Gastroesophageal sphincter (tissue), 4 donors: ENCODE measurements around the gene CRKL. TPM values are rescaled to one million over a fixed set of nuclear protein-coding genes. Genes with fewer than 3 reads are reported as not detected.
A peak's percentile ranks its signal among the peaks of the same experiment; 100 is the strongest.

Source experiments
- ATAC-seq: fragments of 150-250 bp; one replicate; pipeline ENCODE4 v1.9.1; 2016; ENCODE audit warnings: mild to moderate bottlenecking, moderate library complexity
- H3K27ac ChIP-seq, 4 donors: fragments of 200-600 bp; sonication (generic) in 3 of 4; 1 replicate in 3 of 4; 2 replicates in 1 of 4; pipeline ENCODE4 v1.5.1; 2016 to 2019
- H3K27me3 ChIP-seq: fragments of 200-600 bp; sonication (generic); one replicate; pipeline ENCODE4 v1.5.1; 2019
- H3K36me3 ChIP-seq, 2 donors: fragments of 200-600 bp; sonication (generic); one replicate each; pipeline ENCODE4 v1.5.1; 2019; ENCODE audit warnings: control low read depth in 1 of 2
- H3K4me1 ChIP-seq, 3 donors: fragments of 200-600 bp; sonication (generic); 1 replicate in 2 of 3; 2 replicates in 1 of 3; pipeline ENCODE4 v1.5.1; 2016 to 2019; ENCODE audit warnings: control low read depth in 2 of 3
- H3K4me3 ChIP-seq, 2 donors: fragments of 200-600 bp; sonication (generic); one replicate each; pipeline ENCODE4 v1.5.1; 2019; ENCODE audit warnings: mild to moderate bottlenecking in 1 of 2, moderate library complexity in 1 of 2
- H3K9me3 ChIP-seq, 3 donors: fragments of 200-600 bp; sonication (generic); one replicate each; pipeline ENCODE4 v1.5.1; 2017 to 2019; ENCODE audit warnings: control low read depth in 2 of 3
- EP300 ChIP-seq: sonication (generic); formaldehyde crosslinking; IDR thresholded peaks from one replicate; pipeline ENCODE4 v1.6.1; 2017; ENCODE audit warnings: antibody characterized with exemption, mild to moderate bottlenecking
- POLR2A ChIP-seq, 2 donors: fragments of 450-650 bp; IDR thresholded peaks; one replicate each; pipeline ENCODE4 v1.6.1; 2017; ENCODE audit warnings: antibody characterized with exemption in 2 of 2, mild to moderate bottlenecking in 2 of 2, moderate library complexity in 1 of 2
- POLR2AphosphoS5 ChIP-seq: sonication (generic); formaldehyde crosslinking; IDR thresholded peaks from one replicate; pipeline ENCODE4 v1.6.1; 2017; ENCODE audit warnings: antibody characterized with exemption
- WGBS, 2 donors: methylation state at CpG; one replicate each; pipeline ENCODE4 v1.1.5; 2018; ENCODE audit warnings: low coverage in 1 of 2; 5-methylcytosine and 5-hydroxymethylcytosine counted together
- total RNA-seq, 4 donors: library from RNA; depleted of rRNA; stranded (reverse); fragments of >200 nt; gene quantifications; one replicate each; pipeline ENCODE4 v1.1.0, GENCODE V29; 2016
- TF ChIP-seq, protein P1 (sequence below), 4 experiments: fragments of 200-600 bp in 2 of 4; fragments of 450-650 bp in 2 of 4; sonication (generic) in 1 of 4; IDR thresholded peaks; one replicate each; pipeline ENCODE4 v1.5.1; 2017 to 2019; ENCODE audit warnings: antibody characterized with exemption in 4 of 4, mild to moderate bottlenecking in 2 of 4, moderate library complexity in 2 of 4

CRKL gene
- total RNA-seq, 4 donors from 2014 or later, result 42.5 to 55.8 (median 46.0) TPM

DNA sequence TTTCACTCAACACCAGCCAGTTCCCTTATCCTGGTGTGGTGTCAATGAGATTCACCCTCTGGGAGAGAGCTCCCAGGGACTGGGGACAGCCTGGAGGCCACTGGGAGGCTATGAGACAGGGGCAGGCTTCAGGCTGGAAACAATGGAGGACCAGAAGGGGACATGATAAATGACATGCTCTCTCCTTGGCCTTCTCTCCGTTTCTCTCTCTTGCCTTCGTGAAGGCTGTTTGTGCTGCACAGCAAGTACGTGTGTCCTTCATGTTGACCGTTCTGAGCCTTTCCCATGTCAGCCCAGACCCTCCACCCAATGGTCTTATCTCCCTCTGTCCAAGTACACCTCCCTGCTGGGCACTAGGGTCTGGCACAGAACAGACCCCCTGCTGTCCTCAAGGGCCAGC lies 63.3 kb downstream of the CRKL start:
- Histone ChIP-seq H3K4me1 (peaks cover 3 to 49% (median 32%) of the 10 kb centered on the region in 3 donors), H3K27ac (peak overlapping the region in 3 of 4 donors; percentile 27 to 95 (median 94)), H3K4me3 (no peak overlapping the region), H3K27me3 (no peaks in the 10 kb centered on the region), H3K36me3 (peaks cover 0 to 19% of the 10 kb centered on the region in 2 donors), H3K9me3 (peaks cover 0 to 9% (median 0%) of the 10 kb centered on the region in 3 donors)
- 75 to 83% methylated on average over 4 of the region's 4 CpGs for WGBS, 2 donors
- ATAC-seq, result no peak
- no peak for TF ChIP-seq EP300
- TF ChIP-seq, protein P1, sequence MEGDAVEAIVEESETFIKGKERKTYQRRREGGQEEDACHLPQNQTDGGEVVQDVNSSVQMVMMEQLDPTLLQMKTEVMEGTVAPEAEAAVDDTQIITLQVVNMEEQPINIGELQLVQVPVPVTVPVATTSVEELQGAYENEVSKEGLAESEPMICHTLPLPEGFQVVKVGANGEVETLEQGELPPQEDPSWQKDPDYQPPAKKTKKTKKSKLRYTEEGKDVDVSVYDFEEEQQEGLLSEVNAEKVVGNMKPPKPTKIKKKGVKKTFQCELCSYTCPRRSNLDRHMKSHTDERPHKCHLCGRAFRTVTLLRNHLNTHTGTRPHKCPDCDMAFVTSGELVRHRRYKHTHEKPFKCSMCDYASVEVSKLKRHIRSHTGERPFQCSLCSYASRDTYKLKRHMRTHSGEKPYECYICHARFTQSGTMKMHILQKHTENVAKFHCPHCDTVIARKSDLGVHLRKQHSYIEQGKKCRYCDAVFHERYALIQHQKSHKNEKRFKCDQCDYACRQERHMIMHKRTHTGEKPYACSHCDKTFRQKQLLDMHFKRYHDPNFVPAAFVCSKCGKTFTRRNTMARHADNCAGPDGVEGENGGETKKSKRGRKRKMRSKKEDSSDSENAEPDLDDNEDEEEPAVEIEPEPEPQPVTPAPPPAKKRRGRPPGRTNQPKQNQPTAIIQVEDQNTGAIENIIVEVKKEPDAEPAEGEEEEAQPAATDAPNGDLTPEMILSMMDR (IDR thresholded peaks at IDR 0.05), result no peak

DNA sequence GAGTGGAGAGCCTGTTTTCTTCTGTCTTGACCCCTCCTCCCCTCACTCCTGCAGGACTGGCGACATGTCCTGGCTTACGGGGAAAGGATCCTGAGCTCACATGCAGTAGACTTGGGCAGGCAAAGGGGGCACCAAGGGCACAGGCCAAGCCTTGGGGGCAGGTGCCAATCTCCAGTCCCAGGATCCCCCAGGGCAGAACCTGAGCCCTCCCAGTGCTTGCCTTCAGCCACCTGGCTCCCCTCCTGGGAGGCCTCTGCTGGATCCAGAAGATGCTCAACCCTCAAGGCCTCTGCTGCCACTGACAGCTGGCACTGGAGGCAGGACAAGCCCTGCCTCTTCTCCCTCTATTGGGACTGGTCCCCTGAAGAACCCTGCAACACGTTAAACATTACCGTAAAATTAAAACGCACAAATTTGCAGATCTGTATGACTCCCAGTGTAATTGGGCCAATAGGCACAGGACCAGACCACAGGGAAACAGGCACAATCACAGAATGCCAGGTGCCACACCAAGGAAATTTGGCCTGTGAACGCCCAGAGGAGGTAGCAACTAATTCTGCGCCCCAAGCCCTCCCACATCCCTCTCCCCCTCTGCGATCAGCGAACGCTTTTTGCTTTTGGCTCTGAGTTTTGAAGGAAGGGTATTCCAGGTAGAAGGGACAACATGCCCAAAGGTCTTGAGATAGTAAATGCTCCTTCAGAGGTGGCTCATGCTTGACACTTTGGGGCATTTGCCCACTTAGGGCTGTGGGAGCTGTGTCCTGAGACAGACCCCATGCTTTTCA lies 63.9 kb downstream of the CRKL start:
- ATAC-seq, result no peak
- TF ChIP-seq, protein P1 (IDR thresholded peaks at IDR 0.05), result no peak
- TF ChIP-seq POLR2A (IDR thresholded peaks at IDR 0.05) (no peak), POLR2AphosphoS5 (no peak), EP300 (no peak)
- Histone ChIP-seq H3K4me3 (peak overlapping the region; percentile 61 to 62), H3K4me1 (peaks cover 3 to 49% (median 32%) of the 10 kb centered on the region in 3 donors), H3K36me3 (peaks cover 0 to 25% of the 10 kb centered on the region in 2 donors), H3K9me3 (peaks cover 0 to 9% (median 0%) of the 10 kb centered on the region in 3 donors), H3K27ac (peak overlapping the region; percentile 74 to 96 (median 94)), H3K27me3 (no peaks in the 10 kb centered on the region)
- whole genome bisulfite sequencing, 2 donors, result 60 to 64% methylated on average over 6 to 7 of the region's 10 CpGs

DNA sequence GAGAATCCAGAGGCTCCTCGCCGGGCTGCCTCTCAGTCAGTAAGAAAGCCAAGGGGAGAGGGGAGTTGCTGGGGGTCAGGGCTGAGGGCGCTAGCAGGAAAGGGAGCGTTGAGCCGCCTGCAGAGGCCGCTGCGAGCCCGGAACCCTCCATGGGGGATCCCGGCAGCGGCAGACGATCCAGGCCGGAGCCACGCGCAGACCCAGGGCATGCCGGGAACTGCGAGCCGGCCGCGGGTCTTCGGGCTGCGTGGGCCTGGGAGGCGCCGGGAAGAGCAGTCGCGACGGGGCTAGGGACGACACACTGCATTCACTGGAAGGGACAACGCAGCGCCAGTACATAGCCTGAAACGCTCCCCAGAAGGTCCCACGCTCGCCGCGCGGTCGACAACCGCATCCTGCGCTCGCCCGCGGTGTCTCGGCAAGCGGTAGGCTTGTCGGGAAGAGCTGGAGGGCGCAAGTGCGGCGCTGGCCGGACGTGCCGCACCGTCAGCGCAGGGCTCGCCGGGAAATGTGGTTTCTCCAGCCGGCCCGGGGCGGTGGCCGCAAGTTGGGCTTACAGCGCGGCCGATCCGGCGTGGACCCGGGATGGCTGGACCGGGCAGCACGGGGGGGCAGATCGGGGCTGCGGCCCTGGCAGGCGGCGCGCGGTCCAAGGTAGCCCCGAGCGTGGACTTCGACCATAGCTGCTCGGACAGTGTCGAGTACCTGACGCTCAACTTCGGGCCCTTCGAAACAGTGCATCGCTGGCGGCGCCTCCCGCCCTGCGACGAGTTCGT lies 64.8 kb downstream of the CRKL start, which contains the start of gene LZTR1:
LZTR1 (plus strand) TSS at position 511 of the 776 bp plus-strand sequence; CDS start at position 586, 75 bp downstream.
- H3K36me3 ChIP-seq, result peaks cover 0 to 31% of the 10 kb centered on the region in 2 donors
- WGBS, 2 donors, result no CpG with 5 or more reads among the region's 87 CpGs
- TF ChIP-seq POLR2AphosphoS5, result peak; percentile 96
- TF ChIP-seq, protein P1 (IDR thresholded peaks at IDR 0.05), result peak in 3 of 4 experiments; percentile 35 to 83 (median 54)
- no peak for TF ChIP-seq EP300
- TF ChIP-seq POLR2A (IDR thresholded peaks at IDR 0.05), result peak; percentile 94 to 96

DNA sequence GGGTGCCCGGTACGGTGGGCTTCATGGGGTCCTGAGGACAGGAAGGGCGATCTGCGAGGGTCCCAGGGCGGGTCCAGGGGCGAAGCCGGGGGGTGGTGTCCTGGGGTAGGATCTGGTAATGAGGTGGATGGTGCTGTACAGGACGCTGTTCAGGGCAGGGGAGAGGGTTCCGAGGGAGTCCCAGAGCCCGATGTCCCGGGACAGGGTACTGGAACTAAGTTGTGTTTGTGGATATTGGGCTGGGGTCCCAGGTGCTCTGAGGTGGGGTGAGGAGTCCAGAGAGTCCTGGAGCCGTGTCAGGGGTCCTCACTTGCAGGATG lies 65.3 kb downstream of the CRKL start:
- WGBS, 2 donors, result 0% methylated on average over 3 of the region's 12 CpGs; no CpG with 5 or more reads in 1 of the 2 donors

More for the DNA sequence above, 64.8 kb downstream of the CRKL start, which contains the start of gene LZTR1:
- peak; percentile 92 for ATAC-seq
- H3K4me1 ChIP-seq, result peaks cover 3 to 49% (median 32%) of the 10 kb centered on the region in 3 donors
- H3K9me3 ChIP-seq, result peaks cover 0 to 9% (median 0%) of the 10 kb centered on the region in 3 donors
- no peaks in the 10 kb centered on the region for H3K27me3 ChIP-seq
- peak within 1 kb of the TSS; percentile 61 to 62 for H3K4me3 ChIP-seq
- H3K27ac ChIP-seq, result peak within 1 kb of the TSS; percentile 74 to 96 (median 94)

More for the DNA sequence above, 65.3 kb downstream of the CRKL start:
- peak overlapping the region; percentile 61 to 62 for H3K4me3 ChIP-seq
- ATAC-seq, result no peak
- H3K27me3 ChIP-seq, result no peaks in the 10 kb centered on the region
- TF ChIP-seq EP300 (no peak), POLR2A (IDR thresholded peaks at IDR 0.05) (no peak), POLR2AphosphoS5 (no peak)
- TF ChIP-seq, protein P1 (IDR thresholded peaks at IDR 0.05), result no peak
- H3K4me1 ChIP-seq, result peaks cover 3 to 49% (median 32%) of the 10 kb centered on the region in 3 donors
- peaks cover 0 to 9% (median 0%) of the 10 kb centered on the region in 3 donors for H3K9me3 ChIP-seq
- H3K27ac ChIP-seq, result peak overlapping the region; percentile 74 to 96 (median 94)
- peaks cover 0 to 36% of the 10 kb centered on the region in 2 donors for H3K36me3 ChIP-seq
